ENCODE measurements around the gene SEPTIN2.
A peak's percentile ranks its signal among the peaks of the same experiment; 100 is the strongest.
"Not testable (repeated sequence)": the region's sequence is repeated elsewhere in the genome, so short reads cannot be mapped to it uniquely, and the experiment has no call there.

The SEPTIN2 gene

GRCh38 chr2:241354668-241355658 lies 39.2 kb downstream of the SEPTIN2 start:
- DNase-seq, result no peak

GRCh38 chr2:241355983-241356870 lies 40.5 kb downstream of the SEPTIN2 start, which contains the start of gene FARP2:
FARP2 (plus strand) TSS chr2:241356285; CDS start chr2:241373108, 16,823 bp downstream.
- DNase-seq, result peak; percentile 97 to 99

GRCh38 chr2:241356871-241357260 lies 41.1 kb downstream of the SEPTIN2 start:
- DNase-seq, result no peak

GRCh38 chr2:241357531-241357930 lies 41.8 kb downstream of the SEPTIN2 start:
- no peak for DNase-seq

- no peak for DNase-seq
These were observed 42.7 kb downstream of the SEPTIN2 start for GRCh38 chr2:241358470-241358869.

GRCh38 chr2:241359481-241360045 lies 43.8 kb downstream of the SEPTIN2 start:
- no peak for DNase-seq

- no peak for DNase-seq
These were observed 47.7 kb downstream of the SEPTIN2 start for GRCh38 chr2:241363426-241363825.

- DNase-seq, result no peak
These were observed 49.1 kb downstream of the SEPTIN2 start for GRCh38 chr2:241364781-241365180.

GRCh38 chr2:241366678-241367077 lies 51.0 kb downstream of the SEPTIN2 start:
- DNase-seq, result no peak

GRCh38 chr2:241368643-241369042 lies 52.9 kb downstream of the SEPTIN2 start:
- no peak for DNase-seq

- no peak for DNase-seq
These were observed 56.8 kb downstream of the SEPTIN2 start for GRCh38 chr2:241372361-241372992.

- DNase-seq, result peak; percentile 81 to 92
These were observed 57.7 kb downstream of the SEPTIN2 start for GRCh38 chr2:241373446-241373845.

- DNase-seq, result not testable (repeated sequence)
These were observed 58.2 kb downstream of the SEPTIN2 start for GRCh38 chr2:241373906-241374305.

- no peak for DNase-seq
These were observed 59.6 kb downstream of the SEPTIN2 start for GRCh38 chr2:241375300-241375699.

GRCh38 chr2:241376808-241377207 lies 61.1 kb downstream of the SEPTIN2 start:
- no peak for DNase-seq

- DNase-seq, result no peak
These were observed 63.1 kb downstream of the SEPTIN2 start for GRCh38 chr2:241378816-241379215.

- no peak for DNase-seq
These were observed 64.1 kb downstream of the SEPTIN2 start for GRCh38 chr2:241379481-241380480.

GRCh38 chr2:241381872-241382271 lies 66.1 kb downstream of the SEPTIN2 start:
- DNase-seq, result no peak

GRCh38 chr2:241385450-241385849 lies 69.7 kb downstream of the SEPTIN2 start:
- DNase-seq, result not testable (repeated sequence)

- no peak for DNase-seq
These were observed 70.8 kb downstream of the SEPTIN2 start for GRCh38 chr2:241386519-241386918.

GRCh38 chr2:241389697-241390096 lies 74.0 kb downstream of the SEPTIN2 start:
- no peak for DNase-seq
